Motor neuron (in vitro differentiated cells): ENCODE measurements around the gene C17orf67. TPM values are rescaled to one million over a fixed set of nuclear protein-coding genes. Genes with fewer than 3 reads are reported as not detected.

Experiments used
- ATAC-seq, 8 experiments: fragments of 200-7000 bp; cut with Tn5 transposase; replicated peaks in 6 of 8; 2 replicates each; pipeline ENCODE4 v1.8.0; 2021; ENCODE audit warnings: mild to moderate bottlenecking in 8 of 8, moderate library complexity in 8 of 8
- H3K27ac ChIP-seq, 2 donors: fragments of 250-450 bp; sonication (Bioruptor Pico); 2 replicates each; pipeline ENCODE4 v1.9.0; 2021; ENCODE audit warnings: antibody characterized with exemption in 2 of 2, mild to moderate bottlenecking in 2 of 2, moderate library complexity in 1 of 2
- H3K4me1 ChIP-seq, 2 donors: fragments of 250-450 bp; sonication (Bioruptor Pico); replicated peaks in 1 of 2; 2 replicates each; pipeline ENCODE4 v1.6.1; 2021; ENCODE audit warnings: antibody characterized with exemption in 2 of 2, mild to moderate bottlenecking in 2 of 2, moderate library complexity in 1 of 2
- H3K4me3 ChIP-seq, 5 donors: fragments of 250-450 bp; sonication (Bioruptor Pico); 2 replicates each; pipeline ENCODE4 v1.9.0; 2021; ENCODE audit warnings: antibody characterized with exemption in 5 of 5, mild to moderate bottlenecking in 5 of 5, moderate library complexity in 4 of 5
- WGBS, 10 experiments: fragments of 450-650 bp; shearing (Covaris generic); methylation state at CpG; one replicate each; pipeline ENCODE4 v1.0.0; 2022; 5-methylcytosine and 5-hydroxymethylcytosine counted together
- in situ Hi-C, 9 experiments: fragments of 400-800 bp; cut with MboI; loops; one replicate each; pipeline ENCODE4 v1.15.0; 2021; ENCODE audit warnings: low sequenced_read_pairs in 9 of 9, low pct_unique_long_range_greater_than_20kb in 2 of 9; ENCODE audit not compliant: unreplicated experiment in 9 of 9
- total RNA-seq, 8 experiments: library from RNA; unstranded; fragments of 300-600 nt; gene quantifications; 2 replicates each; pipeline versions ENCODE4 v1.2.3 to v1.2.4, GENCODE V29; 2022

C17orf67 gene
- total RNA-seq, result 1 to 10 TPM in 4 of 8 experiments, under 1 TPM in 4; 0.27 to 2.3 (median 1.2) TPM

GRCh38 chr17:56833809-56834379 lies at the start of gene C17orf67, which contains the start of gene DGKE:
Gene C17orf67, minus strand, starts transcription at chr17:56833920. Its CDS starts 18,110 bp downstream, at chr17:56815810.
Gene DGKE, plus strand, starts transcription at chr17:56834151. Its CDS starts 645 bp downstream, at chr17:56834796.
- in situ Hi-C loops, result no loop called here
- Histone ChIP-seq H3K27ac (peak within 1 kb of the TSS; percentile 72 to 75), H3K4me3 (peak within 1 kb of the TSS; percentile 59 to 88 (median 67)), H3K4me1 (peaks cover 12 to 30% of the 10 kb centered on the region in 2 donors)
- peak; percentile 78 to 90 (median 86) for ATAC-seq
- no CpG with 5 or more reads among the region's 66 CpGs for WGBS, 10 experiments

DNA sequence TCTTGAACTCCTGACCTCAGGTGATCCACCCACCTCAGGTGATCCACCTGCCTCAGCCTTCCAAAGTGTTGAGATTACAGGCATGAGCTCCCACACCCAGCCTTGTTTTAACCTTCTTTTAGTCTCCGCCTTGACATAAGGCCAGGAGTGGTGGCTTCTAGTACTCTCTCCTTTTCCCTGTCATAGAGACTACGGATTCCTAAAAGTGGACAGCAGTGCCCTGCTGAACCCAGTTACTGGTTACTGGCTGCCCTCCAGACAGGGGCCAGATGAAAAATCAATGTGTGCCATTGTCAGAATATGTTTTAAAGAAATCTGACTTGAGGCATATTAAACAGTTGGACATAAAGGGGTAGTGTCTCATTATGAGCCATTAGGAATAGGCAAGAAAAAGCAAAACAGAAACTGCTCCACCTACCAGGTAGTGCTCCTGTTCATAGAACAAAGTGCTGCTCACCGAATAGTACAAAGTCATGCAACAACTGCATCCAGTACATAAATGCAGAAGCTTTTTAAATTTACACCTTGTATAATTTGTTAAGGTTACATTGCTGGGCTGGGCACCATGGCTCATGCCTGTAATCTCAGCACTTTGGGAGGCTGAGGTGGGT lies 48.1 kb upstream of the C17orf67 start:
- Histone ChIP-seq H3K27ac (no peak overlapping the region), H3K4me3 (no peak overlapping the region), H3K4me1 (peaks cover 6 to 16% of the 10 kb centered on the region in 2 donors)
- in situ Hi-C loops, result no loop called here
- ATAC-seq, result no peak
- 87 to 100% (median 100%) methylated on average over 1 to 3 of the region's 3 CpGs; no CpG with 5 or more reads in 1 of the 10 experiments for WGBS, 10 experiments

GRCh38 chr17:56880571-56880970 lies 46.9 kb upstream of the C17orf67 start:
- in situ Hi-C loops, result no loop called here
- Histone ChIP-seq H3K4me1 (peaks cover 3 to 12% of the 10 kb centered on the region in 2 donors), H3K4me3 (no peak overlapping the region), H3K27ac (no peak overlapping the region)
- no peak for ATAC-seq
- 56 to 94% (median 87%) methylated on average over 2 to 5 of the region's 8 CpGs; no CpG with 5 or more reads in 4 of the 10 experiments for WGBS, 10 experiments

GRCh38 chr17:56880133-56880532 lies 46.4 kb upstream of the C17orf67 start:
- in situ Hi-C loops, result no loop called here
- WGBS, 10 experiments, result 58 to 100% (median 80%) methylated on average over 1 to 2 of the region's 3 CpGs; no CpG with 5 or more reads in 5 of the 10 experiments
- Histone ChIP-seq H3K4me1 (peaks cover 0 to 7% of the 10 kb centered on the region in 2 donors), H3K27ac (no peak overlapping the region), H3K4me3 (no peak overlapping the region)
- no peak for ATAC-seq

- Histone ChIP-seq H3K4me3 (no peak overlapping the region), H3K27ac (no peak overlapping the region), H3K4me1 (no peaks in the 10 kb centered on the region)
- 67 to 100% (median 100%) methylated on average over 1 to 7 of the region's 7 CpGs; no CpG with 5 or more reads in 3 of the 10 experiments for WGBS, 10 experiments
- no peak for ATAC-seq
- in situ Hi-C loops, result no loop called here
Observed at GRCh38 chr17:56879280-56879679, 45.6 kb upstream of the C17orf67 start.

DNA sequence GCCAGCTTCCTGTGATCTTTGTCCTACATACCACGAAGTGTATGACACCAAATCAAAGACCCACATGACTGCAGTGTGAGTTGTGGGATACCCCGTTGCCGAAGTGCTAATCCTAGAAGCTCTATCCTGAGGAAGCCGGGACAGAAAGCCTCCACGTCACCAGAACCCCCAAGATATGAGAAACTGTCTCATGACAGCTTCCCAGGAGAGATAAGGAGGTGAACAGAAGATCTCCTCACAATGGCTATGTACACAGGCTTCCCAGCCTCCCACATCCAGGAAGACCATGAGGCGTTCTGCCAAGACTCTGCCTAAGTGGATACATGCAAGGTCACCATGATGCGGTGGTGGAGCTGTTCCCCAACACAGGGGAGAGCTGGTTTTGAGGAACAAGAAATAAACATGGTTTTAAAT lies 43.1 kb upstream of the C17orf67 start:
- no peak overlapping the region for H3K27ac ChIP-seq
- in situ Hi-C loops, result no loop called here
- H3K4me3 ChIP-seq, result no peak overlapping the region
- no peaks in the 10 kb centered on the region for H3K4me1 ChIP-seq
- 0 to 100% (median 75%) methylated on average over 1 to 3 of the region's 7 CpGs; no CpG with 5 or more reads in 3 of the 10 experiments for WGBS, 10 experiments
- no peak for ATAC-seq

DNA sequence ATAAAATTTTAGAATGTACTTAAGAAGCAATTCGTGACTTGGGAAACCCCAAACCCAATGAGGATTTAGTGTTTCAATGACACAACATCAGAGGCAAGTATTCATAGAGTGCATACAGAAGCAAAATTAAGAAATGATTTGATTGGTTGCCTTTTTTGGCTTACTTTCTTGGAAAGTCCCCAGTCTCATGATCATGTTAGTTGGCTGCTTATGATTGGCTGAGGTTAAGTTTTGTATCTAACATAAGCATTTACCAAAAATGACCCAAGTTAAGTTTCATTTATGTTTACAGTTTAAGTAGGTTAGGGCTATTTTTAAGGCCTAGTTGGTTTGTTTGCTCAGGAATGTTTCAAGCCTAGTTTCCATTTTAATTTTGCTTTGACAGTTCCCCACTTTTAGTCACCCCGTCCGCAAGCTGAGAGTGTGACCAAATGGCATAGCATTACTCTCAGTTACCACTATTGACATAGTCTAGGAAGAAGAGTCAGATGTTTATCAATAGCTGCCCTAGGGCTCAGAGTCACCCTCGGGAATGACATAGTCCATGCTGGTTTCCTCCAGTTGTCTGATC lies 36.4 kb upstream of the C17orf67 start:
- in situ Hi-C loops, result no loop called here
- H3K4me3 ChIP-seq, result no peak overlapping the region
- 80 to 100% (median 93%) methylated on average over 1 to 4 of the region's 4 CpGs; no CpG with 5 or more reads in 2 of the 10 experiments for WGBS, 10 experiments
- no peak for ATAC-seq
- H3K4me1 ChIP-seq, result no peaks in the 10 kb centered on the region
- no peak overlapping the region for H3K27ac ChIP-seq

DNA sequence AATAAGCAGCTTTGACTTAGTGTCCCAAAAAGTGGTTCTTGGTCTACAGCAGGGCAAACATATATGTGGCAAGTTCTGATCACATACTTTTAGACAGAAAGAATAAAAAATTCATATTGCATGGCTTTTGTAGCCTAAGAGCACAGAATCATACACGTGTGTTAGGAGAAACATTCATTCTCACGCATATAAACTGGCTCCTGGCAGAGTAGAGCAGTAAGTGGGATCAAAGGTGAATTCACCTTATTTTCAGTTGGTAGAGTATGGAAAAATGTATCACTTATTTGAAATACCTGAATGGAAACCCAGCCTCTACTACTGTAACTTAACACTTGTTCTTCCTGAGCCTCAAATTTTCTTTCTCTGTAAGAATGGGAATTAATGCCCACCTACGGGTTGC lies 35.0 kb upstream of the C17orf67 start:
- Histone ChIP-seq H3K4me1 (no peaks in the 10 kb centered on the region), H3K4me3 (no peak overlapping the region), H3K27ac (no peak overlapping the region)
- in situ Hi-C loops, result no loop called here
- WGBS, 10 experiments, result 79 to 100% (median 100%) methylated on average over 1 to 3 of the region's 3 CpGs; no CpG with 5 or more reads in 3 of the 10 experiments
- no peak for ATAC-seq

GRCh38 chr17:56867948-56868376 lies 34.2 kb upstream of the C17orf67 start:
- no peak for ATAC-seq
- in situ Hi-C loops, result no loop called here

GRCh38 chr17:56866496-56866895 lies 32.8 kb upstream of the C17orf67 start:
- in situ Hi-C loops, result no loop called here
- ATAC-seq, result peak in 2 of 8 experiments; percentile 16 to 49

More at GRCh38 chr17:56867948-56868376, 34.2 kb upstream of the C17orf67 start:
- WGBS, 10 experiments, result 17 to 100% (median 52%) methylated on average over 1 to 2 of the region's 2 CpGs; no CpG with 5 or more reads in 4 of the 10 experiments
- Histone ChIP-seq H3K4me3 (no peak overlapping the region), H3K27ac (no peak overlapping the region), H3K4me1 (no peaks in the 10 kb centered on the region)

DNA sequence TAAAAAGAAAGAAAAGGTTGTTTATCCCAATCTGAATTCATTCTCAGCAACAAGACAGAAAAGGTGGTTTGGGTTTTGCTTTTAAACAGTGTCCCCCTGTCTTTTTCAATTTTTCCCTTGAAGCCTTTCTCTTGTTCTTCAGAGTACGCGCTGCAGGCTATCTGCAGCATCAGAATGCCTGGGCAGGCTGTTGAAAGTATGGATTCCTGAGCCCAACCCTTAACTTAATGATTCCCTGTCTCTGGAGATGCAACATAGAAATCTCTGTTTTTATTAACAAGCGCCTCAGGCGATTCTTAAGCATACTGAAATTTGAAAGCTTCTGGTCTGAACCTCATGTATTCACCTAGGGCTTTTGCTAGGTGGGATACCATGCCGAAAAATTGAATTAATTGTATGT lies 32.4 kb upstream of the C17orf67 start:
- Histone ChIP-seq H3K27ac (no peak overlapping the region), H3K4me1 (no peaks in the 10 kb centered on the region), H3K4me3 (no peak overlapping the region)
- ATAC-seq, result peak in 1 of 8 experiments; percentile 25
- in situ Hi-C loops, result no loop called here
- WGBS, 10 experiments, result 86 to 100% (median 93%) methylated on average over 1 to 5 of the region's 5 CpGs; no CpG with 5 or more reads in 1 of the 10 experiments

More at GRCh38 chr17:56866496-56866895, 32.8 kb upstream of the C17orf67 start:
- 0 to 79% (median 45%) methylated on average over 1 to 3 of the region's 3 CpGs; no CpG with 5 or more reads in 2 of the 10 experiments for WGBS, 10 experiments
- Histone ChIP-seq H3K27ac (no peak overlapping the region), H3K4me3 (no peak overlapping the region), H3K4me1 (no peaks in the 10 kb centered on the region)

DNA sequence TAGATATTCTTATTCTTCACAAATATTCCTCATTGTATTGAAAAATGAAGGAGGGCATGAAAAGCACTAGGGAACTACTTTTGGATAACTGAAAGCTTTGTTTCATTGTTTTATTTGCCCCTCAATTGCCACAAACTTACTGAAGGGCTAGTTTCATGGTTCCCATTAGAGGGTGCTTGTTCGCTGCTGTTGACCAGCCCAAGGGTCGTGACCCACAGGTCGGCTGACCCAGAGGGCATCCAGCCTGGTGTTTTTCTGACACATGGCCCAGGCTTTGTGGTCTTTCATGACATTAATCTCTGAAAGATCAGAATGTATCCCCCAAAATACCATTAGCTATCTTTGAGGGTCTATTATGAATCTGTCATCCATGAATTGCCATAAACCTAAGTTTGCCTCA lies 30.3 kb upstream of the C17orf67 start:
- ATAC-seq, result no peak
- no peaks in the 10 kb centered on the region for H3K4me1 ChIP-seq
- in situ Hi-C loops, result no loop called here
- no peak overlapping the region for H3K4me3 ChIP-seq
- no peak overlapping the region for H3K27ac ChIP-seq
- 20 to 100% (median 61%) methylated on average over 1 to 3 of the region's 3 CpGs; no CpG with 5 or more reads in 3 of the 10 experiments for WGBS, 10 experiments

GRCh38 chr17:56861899-56862298 lies 28.2 kb upstream of the C17orf67 start:
- in situ Hi-C loops, result no loop called here
- H3K4me1 ChIP-seq, result no peaks in the 10 kb centered on the region
- no peak for ATAC-seq
- no peak overlapping the region for H3K27ac ChIP-seq
- no peak overlapping the region for H3K4me3 ChIP-seq
- 61 to 100% (median 95%) methylated on average over 3 of the region's 3 CpGs; no CpG with 5 or more reads in 1 of the 10 experiments for WGBS, 10 experiments
